Suprapubic skin (tissue), 4 donors: ENCODE data around the gene SLC16A3. TPM values are rescaled to one million over a fixed set of nuclear protein-coding genes. Genes with fewer than 3 reads are reported as not detected.
"Not testable (repeated sequence)": the region's sequence is repeated elsewhere in the genome, so short reads cannot be mapped to it uniquely, and the experiment has no call there.

Experiments
- DNase-seq, 2 donors: peaks; one replicate each; pipeline ENCODE4 v3.0.0-alpha.2; 2019; ENCODE audit warnings: low spot score in 2 of 2
- H3K27ac ChIP-seq: fragments of 200-600 bp; sonication (generic); one replicate; pipeline ENCODE4 v1.5.1; 2019
- H3K27me3 ChIP-seq: fragments of 200-600 bp; sonication (generic); one replicate; pipeline ENCODE4 v1.5.1; 2019
- H3K36me3 ChIP-seq: fragments of 200-600 bp; sonication (generic); one replicate; pipeline ENCODE4 v1.5.1; 2019
- H3K4me1 ChIP-seq: fragments of 200-600 bp; sonication (generic); one replicate; pipeline ENCODE4 v1.5.1; 2019
- H3K4me3 ChIP-seq: fragments of 200-600 bp; sonication (generic); one replicate; pipeline ENCODE4 v1.5.1; 2019; ENCODE audit warnings: mild to moderate bottlenecking
- H3K9me3 ChIP-seq: fragments of 200-600 bp; sonication (generic); one replicate; pipeline ENCODE4 v1.5.1; 2019
- CTCF ChIP-seq, 2 donors: fragments of 200-600 bp in 1 of 2; fragments of 450-650 bp in 1 of 2; sonication (generic) in 1 of 2; IDR thresholded peaks; one replicate each; pipeline ENCODE4 v1.5.1; 2016 to 2019; ENCODE audit warnings: antibody characterized with exemption in 2 of 2, mild to moderate bottlenecking in 1 of 2, moderate library complexity in 1 of 2
- EP300 ChIP-seq: sonication (generic); formaldehyde crosslinking; IDR thresholded peaks from one replicate; pipeline ENCODE4 v1.6.1; 2017; ENCODE audit warnings: antibody characterized with exemption
- POLR2A ChIP-seq, 2 donors: fragments of 450-650 bp; IDR thresholded peaks; one replicate each; pipeline ENCODE4 v1.6.1; 2017; ENCODE audit warnings: antibody characterized with exemption in 2 of 2, mild to moderate bottlenecking in 2 of 2, moderate library complexity in 2 of 2
- POLR2AphosphoS5 ChIP-seq, 3 donors: sonication (generic); formaldehyde crosslinking; IDR thresholded peaks; one replicate each; pipeline ENCODE4 v1.6.1; 2017; ENCODE audit warnings: antibody characterized with exemption in 3 of 3
- WGBS: methylation state at CpG from one replicate; pipeline ENCODE4 v1.1.5; 2018; 5-methylcytosine and 5-hydroxymethylcytosine counted together
- total RNA-seq, 4 donors: library from RNA; depleted of rRNA; stranded (reverse); fragments of >200 nt; gene quantifications; one replicate each; pipeline ENCODE4 v1.1.0, GENCODE V29; 2016

The SLC16A3 gene
- total RNA-seq, 4 donors from 2014 or later: 3.6 to 7.6 (median 4.5) TPM

GRCh38 chr17:82187500-82187899 is 41.3 kb upstream of the SLC16A3 start:
- DNase-seq: no peak
- Histone ChIP-seq H3K27me3 (no peaks in the 10 kb centered on the region), H3K27ac (no peak overlapping the region), H3K4me3 (no peak overlapping the region), H3K9me3 (no peaks in the 10 kb centered on the region), H3K36me3 (peaks cover 25% of the 10 kb centered on the region), H3K4me1 (no peaks in the 10 kb centered on the region)
- TF ChIP-seq POLR2AphosphoS5 (IDR thresholded peaks at IDR 0.05): no peak
- TF ChIP-seq EP300: no peak
- TF ChIP-seq POLR2A (IDR thresholded peaks at IDR 0.05): no peak
- TF ChIP-seq CTCF (IDR thresholded peaks at IDR 0.05): no peak
- 94% methylated on average over 6 of the region's 23 CpGs for WGBS

- Histone ChIP-seq H3K4me3 (no peak overlapping the region), H3K36me3 (peaks cover 31% of the 10 kb centered on the region), H3K27me3 (no peaks in the 10 kb centered on the region), H3K9me3 (no peaks in the 10 kb centered on the region), H3K27ac (no peak overlapping the region), H3K4me1 (no peaks in the 10 kb centered on the region)
- no peak for DNase-seq
- WGBS: 90% methylated on average over 21 of the region's 26 CpGs
- TF ChIP-seq POLR2A (IDR thresholded peaks at IDR 0.05): no peak
- no peak for TF ChIP-seq POLR2AphosphoS5 (IDR thresholded peaks at IDR 0.05)
- no peak for TF ChIP-seq EP300
- TF ChIP-seq CTCF (IDR thresholded peaks at IDR 0.05): no peak
Observed at GRCh38 chr17:82188001-82188961, 40.6 kb upstream of the SLC16A3 start.

GRCh38 chr17:82193050-82193449 is 35.8 kb upstream of the SLC16A3 start:
- not testable (repeated sequence) for H3K27me3 ChIP-seq, H3K9me3 ChIP-seq, H3K4me1 ChIP-seq, H3K27ac ChIP-seq, DNase-seq, H3K4me3 ChIP-seq
- H3K36me3 ChIP-seq: peaks cover 44% of the 10 kb centered on the region
- 77% methylated on average over 6 of the region's 6 CpGs for WGBS

- Histone ChIP-seq H3K27ac (no peak overlapping the region), H3K9me3 (no peaks in the 10 kb centered on the region), H3K4me3 (peak overlapping the region; percentile 16), H3K27me3 (no peaks in the 10 kb centered on the region), H3K4me1 (no peaks in the 10 kb centered on the region), H3K36me3 (peaks cover 47% of the 10 kb centered on the region)
- DNase-seq: no peak
- no peak for TF ChIP-seq POLR2A (IDR thresholded peaks at IDR 0.05)
- no peak for TF ChIP-seq POLR2AphosphoS5 (IDR thresholded peaks at IDR 0.05)
- TF ChIP-seq EP300: no peak
- no peak for TF ChIP-seq CTCF (IDR thresholded peaks at IDR 0.05)
- 83% methylated on average over 16 of the region's 16 CpGs for WGBS
Observed at GRCh38 chr17:82193520-82194220, 35.2 kb upstream of the SLC16A3 start.

- Histone ChIP-seq H3K4me1 (no peaks in the 10 kb centered on the region), H3K27me3 (no peaks in the 10 kb centered on the region), H3K9me3 (no peaks in the 10 kb centered on the region), H3K36me3 (peaks cover 47% of the 10 kb centered on the region), H3K27ac (no peak overlapping the region), H3K4me3 (no peak overlapping the region)
- TF ChIP-seq CTCF (IDR thresholded peaks at IDR 0.05) (no peak), EP300 (no peak), POLR2A (IDR thresholded peaks at IDR 0.05) (no peak), POLR2AphosphoS5 (IDR thresholded peaks at IDR 0.05) (no peak)
- 94% methylated on average over 7 of the region's 16 CpGs for WGBS
- no peak for DNase-seq
Observed at GRCh38 chr17:82194765-82195164, 34.1 kb upstream of the SLC16A3 start.
